ENCODE data around the gene MYO1D. TPM values are rescaled to one million over a fixed set of nuclear protein-coding genes. Genes with fewer than 3 reads are reported as not detected.
"Not testable (repeated sequence)": the region's sequence is repeated elsewhere in the genome, so short reads cannot be mapped to it uniquely, and the experiment has no call there.

The MYO1D gene
- total RNA-seq, 1 donor from 2014 or later: 27.7 TPM

DNA sequence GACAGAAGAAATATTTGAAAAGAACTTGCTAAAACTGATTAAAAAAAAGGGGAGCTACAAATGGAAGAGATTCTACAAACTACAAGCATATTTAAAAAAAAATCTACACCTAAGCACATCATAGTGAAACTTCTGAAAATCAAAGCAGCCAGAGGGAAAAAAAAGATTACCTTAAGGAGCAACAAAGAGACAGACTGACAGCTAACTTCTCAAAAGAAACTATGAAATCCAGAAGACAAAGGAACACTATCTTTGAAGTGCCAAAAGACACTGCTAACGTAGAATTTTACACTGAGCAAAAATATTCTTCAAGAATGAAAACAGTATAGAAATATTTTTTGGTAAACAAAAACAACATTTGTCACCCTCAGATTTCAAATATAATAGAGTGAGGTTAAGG, 151.2 kb downstream of the MYO1D start:
- ATAC-seq (ENCODE audit: low read depth) (no peak), DNase-seq (no peak)
- Mint-ChIP-seq H3K4me3 (no peak overlapping the region), H3K27me3 (no peaks in the 10 kb centered on the region), H3K36me3 (ENCODE audit: low read depth) (peaks cover 16% of the 10 kb centered on the region), H3K9me3 (peaks cover 7% of the 10 kb centered on the region), H3K27ac (no peak overlapping the region), H3K4me1 (no peaks in the 10 kb centered on the region)
- no peak for TF ChIP-seq CTCF (IDR thresholded peaks at IDR 0.05)
- CTCF ChIA-PET: no interaction called here
- intact Hi-C loops (cut with micrococcal nuclease): no loop called here
- POLR2A ChIA-PET: no interaction called here

DNA sequence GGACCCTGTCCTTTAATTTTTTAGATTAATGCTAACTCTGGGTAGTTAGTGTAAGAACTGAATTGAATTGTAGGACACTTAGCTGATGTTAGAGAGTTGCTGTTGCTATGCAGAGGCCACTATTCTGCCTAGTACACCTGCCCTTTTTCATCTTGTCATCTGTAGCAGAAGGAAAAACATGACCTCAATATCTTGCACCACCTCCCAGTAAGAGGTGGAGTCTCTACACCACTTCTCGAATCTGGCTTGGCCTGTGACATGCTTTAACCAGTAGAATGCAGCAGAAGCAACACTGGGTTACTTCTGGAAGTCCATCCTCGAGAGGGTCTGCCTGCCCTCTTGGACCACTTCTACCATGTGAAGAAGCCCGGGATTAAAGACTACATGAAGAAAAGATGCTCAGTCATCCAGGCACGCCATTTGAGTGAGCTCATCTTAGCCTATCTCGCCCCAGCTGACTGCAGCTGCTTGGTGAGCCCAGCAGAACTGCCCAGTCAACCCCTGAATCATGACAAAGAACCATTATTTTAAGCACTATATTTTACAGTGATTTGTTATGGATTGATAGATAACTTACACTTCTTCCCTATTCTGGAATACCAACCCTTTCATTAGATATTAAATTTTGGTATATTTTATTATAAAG, 153.5 kb downstream of the MYO1D start:
- intact Hi-C loops (cut with micrococcal nuclease): no loop called here
- H3K36me3 Mint-ChIP-seq (ENCODE audit: low read depth): peaks cover 27% of the 10 kb centered on the region
- no peak overlapping the region for H3K4me3 Mint-ChIP-seq
- H3K27ac Mint-ChIP-seq: no peak overlapping the region
- DNase-seq (no peak), ATAC-seq (ENCODE audit: low read depth) (no peak)
- POLR2A ChIA-PET: no interaction called here
- no peaks in the 10 kb centered on the region for H3K27me3 Mint-ChIP-seq
- TF ChIP-seq CTCF (IDR thresholded peaks at IDR 0.05): no peak
- peaks cover 7% of the 10 kb centered on the region for H3K9me3 Mint-ChIP-seq
- CTCF ChIA-PET: no interaction called here
- H3K4me1 Mint-ChIP-seq: no peaks in the 10 kb centered on the region

DNA sequence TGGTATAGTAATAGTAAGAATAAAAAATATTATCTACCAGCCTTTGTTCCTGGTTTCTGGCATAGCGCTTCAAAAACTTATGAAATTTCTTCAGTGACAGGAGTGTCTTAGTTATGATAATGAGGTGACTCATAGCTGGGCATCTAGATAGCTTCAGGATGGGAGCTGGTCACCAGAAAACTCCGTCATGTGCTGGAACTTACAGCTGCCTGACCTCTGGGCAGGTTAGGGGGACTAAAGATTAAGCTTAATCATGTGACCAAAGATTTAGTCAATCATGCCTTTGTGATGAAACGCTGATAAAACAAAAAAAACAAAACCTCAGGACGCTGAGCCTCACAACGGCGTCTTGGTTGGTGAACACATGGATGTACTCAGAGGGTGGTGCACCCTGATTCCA, 154.2 kb downstream of the MYO1D start:
- ChIA-PET CTCF (no interaction called here), POLR2A (no interaction called here)
- intact Hi-C loops (cut with micrococcal nuclease): no loop called here
- Mint-ChIP-seq H3K36me3 (ENCODE audit: low read depth) (peaks cover 28% of the 10 kb centered on the region), H3K4me1 (no peaks in the 10 kb centered on the region), H3K4me3 (no peak overlapping the region), H3K9me3 (peaks cover 7% of the 10 kb centered on the region), H3K27ac (no peak overlapping the region), H3K27me3 (no peaks in the 10 kb centered on the region)
- TF ChIP-seq CTCF (IDR thresholded peaks at IDR 0.05): no peak
- ATAC-seq (ENCODE audit: low read depth): no peak
- no peak for DNase-seq

- ChIA-PET CTCF (no interaction called here), POLR2A (no interaction called here)
- intact Hi-C loops (cut with micrococcal nuclease): no loop called here
- Mint-ChIP-seq H3K36me3 (ENCODE audit: low read depth) (peaks cover 29% of the 10 kb centered on the region), H3K27me3 (no peaks in the 10 kb centered on the region), H3K4me1 (no peaks in the 10 kb centered on the region), H3K4me3 (no peak overlapping the region), H3K27ac (no peak overlapping the region), H3K9me3 (peaks cover 4% of the 10 kb centered on the region)
- TF ChIP-seq CTCF (IDR thresholded peaks at IDR 0.05): no peak
- ATAC-seq (ENCODE audit: low read depth) (no peak), DNase-seq (no peak)
These were observed 156.3 kb downstream of the MYO1D start for GRCh38 chr17:32720671-32721070.

DNA sequence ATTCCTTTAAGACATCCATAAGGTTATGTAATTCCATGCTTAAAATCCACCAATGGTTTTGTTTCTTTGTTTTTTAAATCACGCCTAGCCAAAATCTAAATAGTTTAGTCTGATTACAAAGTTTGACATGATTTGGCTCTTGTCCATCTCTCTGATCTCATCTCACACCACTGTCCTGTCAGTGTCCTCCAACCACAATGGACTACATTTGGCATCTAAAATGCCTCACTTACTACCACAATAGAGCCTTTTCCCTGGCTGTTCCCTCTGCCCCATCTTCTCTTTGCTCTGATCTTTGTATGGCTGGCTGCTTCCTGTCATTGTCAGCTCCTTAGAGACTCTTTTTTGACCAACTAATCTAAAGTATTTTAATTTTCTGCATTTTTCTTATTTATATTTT, 157.2 kb downstream of the MYO1D start:
- H3K4me1 Mint-ChIP-seq: no peaks in the 10 kb centered on the region
- no peaks in the 10 kb centered on the region for H3K9me3 Mint-ChIP-seq
- DNase-seq (no peak), ATAC-seq (ENCODE audit: low read depth) (no peak)
- no peaks in the 10 kb centered on the region for H3K27me3 Mint-ChIP-seq
- no peak overlapping the region for H3K27ac Mint-ChIP-seq
- ChIA-PET CTCF (no interaction called here), POLR2A (no interaction called here)
- no peak overlapping the region for H3K4me3 Mint-ChIP-seq
- intact Hi-C loops (cut with micrococcal nuclease): no loop called here
- no peak for TF ChIP-seq CTCF (IDR thresholded peaks at IDR 0.05)
- peaks cover 21% of the 10 kb centered on the region for H3K36me3 Mint-ChIP-seq (ENCODE audit: low read depth)

DNA sequence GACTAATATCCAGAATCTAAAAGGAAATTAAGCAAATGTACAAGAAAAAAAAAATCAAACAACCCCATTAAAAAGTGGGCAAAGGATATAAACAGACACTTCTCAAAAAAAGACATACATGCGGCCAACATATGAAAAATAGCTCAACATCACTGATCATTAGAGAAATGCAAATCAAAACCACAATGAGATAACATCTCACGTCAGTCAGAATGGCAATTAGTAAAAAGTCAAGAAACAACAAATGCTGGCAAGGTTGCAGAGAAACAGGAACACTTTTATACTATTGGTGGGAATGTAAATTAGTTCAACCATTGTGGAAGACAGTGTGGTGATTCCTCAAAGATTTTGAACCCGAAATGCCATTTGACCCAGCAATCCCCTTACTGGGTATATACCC, 162.0 kb downstream of the MYO1D start:
- POLR2A ChIA-PET; H3K4me3 Mint-ChIP-seq; DNase-seq; H3K4me1 Mint-ChIP-seq; H3K27ac Mint-ChIP-seq; intact Hi-C loops (cut with micrococcal nuclease); CTCF ChIA-PET; H3K27me3 Mint-ChIP-seq; H3K9me3 Mint-ChIP-seq; ATAC-seq (ENCODE audit: low read depth): not testable (repeated sequence)
- H3K36me3 Mint-ChIP-seq (ENCODE audit: low read depth): peaks cover 35% of the 10 kb centered on the region

DNA sequence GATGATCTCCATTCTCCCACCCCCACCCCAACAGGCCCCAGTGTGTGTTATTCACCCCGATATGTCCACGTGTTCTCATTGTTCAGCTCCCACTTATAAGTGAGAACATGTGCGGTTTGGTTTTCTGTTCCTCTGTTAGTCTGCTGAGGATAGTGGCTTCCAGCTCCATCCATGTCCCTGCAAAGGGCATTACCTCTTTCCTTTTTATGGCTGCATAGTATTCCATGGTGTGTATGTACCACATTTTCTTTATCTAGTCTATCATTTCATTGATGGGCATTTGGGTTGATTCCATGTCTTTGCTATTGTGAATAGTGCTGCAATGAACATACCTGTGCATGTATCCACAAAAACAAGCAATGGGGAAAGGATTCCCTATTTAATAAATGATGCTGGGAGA, 162.7 kb downstream of the MYO1D start:
- H3K4me1 Mint-ChIP-seq; POLR2A ChIA-PET; intact Hi-C loops (cut with micrococcal nuclease); H3K9me3 Mint-ChIP-seq; H3K27me3 Mint-ChIP-seq; CTCF ChIA-PET; DNase-seq; ATAC-seq (ENCODE audit: low read depth); H3K27ac Mint-ChIP-seq; H3K4me3 Mint-ChIP-seq: not testable (repeated sequence)
- H3K36me3 Mint-ChIP-seq (ENCODE audit: low read depth): peaks cover 32% of the 10 kb centered on the region

Data from activated B cell treated with CpG ODN at 0.5 μM for 24 hours (primary cell).